ENCODE data around the gene PCDHGB2.

DNA sequence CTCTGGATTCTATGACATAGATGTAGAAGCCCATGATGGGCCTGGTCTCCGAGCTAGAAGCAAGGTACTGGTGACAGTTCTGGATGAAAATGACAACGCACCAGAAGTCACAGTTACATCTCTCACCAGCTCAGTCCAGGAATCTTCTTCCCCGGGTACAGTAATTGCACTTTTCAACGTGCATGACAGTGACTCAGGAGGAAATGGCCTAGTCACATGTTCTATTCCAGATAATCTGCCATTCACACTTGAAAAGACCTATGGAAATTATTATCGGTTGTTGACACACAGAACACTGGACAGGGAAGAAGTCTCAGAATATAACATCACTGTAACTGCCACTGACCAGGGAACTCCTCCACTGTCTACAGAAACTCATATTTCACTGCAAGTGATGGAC is 3.7 kb upstream of the PCDHGB2 start:
- TF ChIP-seq, protein P1, sequence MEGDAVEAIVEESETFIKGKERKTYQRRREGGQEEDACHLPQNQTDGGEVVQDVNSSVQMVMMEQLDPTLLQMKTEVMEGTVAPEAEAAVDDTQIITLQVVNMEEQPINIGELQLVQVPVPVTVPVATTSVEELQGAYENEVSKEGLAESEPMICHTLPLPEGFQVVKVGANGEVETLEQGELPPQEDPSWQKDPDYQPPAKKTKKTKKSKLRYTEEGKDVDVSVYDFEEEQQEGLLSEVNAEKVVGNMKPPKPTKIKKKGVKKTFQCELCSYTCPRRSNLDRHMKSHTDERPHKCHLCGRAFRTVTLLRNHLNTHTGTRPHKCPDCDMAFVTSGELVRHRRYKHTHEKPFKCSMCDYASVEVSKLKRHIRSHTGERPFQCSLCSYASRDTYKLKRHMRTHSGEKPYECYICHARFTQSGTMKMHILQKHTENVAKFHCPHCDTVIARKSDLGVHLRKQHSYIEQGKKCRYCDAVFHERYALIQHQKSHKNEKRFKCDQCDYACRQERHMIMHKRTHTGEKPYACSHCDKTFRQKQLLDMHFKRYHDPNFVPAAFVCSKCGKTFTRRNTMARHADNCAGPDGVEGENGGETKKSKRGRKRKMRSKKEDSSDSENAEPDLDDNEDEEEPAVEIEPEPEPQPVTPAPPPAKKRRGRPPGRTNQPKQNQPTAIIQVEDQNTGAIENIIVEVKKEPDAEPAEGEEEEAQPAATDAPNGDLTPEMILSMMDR (conservative IDR thresholded peaks at IDR 0.05; ENCODE audit: low read depth in 2 of 2): no peak
- TF ChIP-seq POLR2AphosphoS5 (IDR thresholded peaks at IDR 0.05; ENCODE audit: low read depth) (no peak), STAT1 (IDR thresholded peaks at IDR 0.05; ENCODE audit: unreplicated experiment) (no peak), JUNB (IDR thresholded peaks at IDR 0.05; ENCODE audit: unreplicated experiment) (no peak), EZH2phosphoT487 (IDR thresholded peaks at IDR 0.05; ENCODE audit: unreplicated experiment) (no peak), EZH2 (IDR thresholded peaks at IDR 0.05; ENCODE audit: low read depth, unreplicated experiment) (no peak), CREB1 (CRISPR knock-in tag; IDR thresholded peaks at IDR 0.05; ENCODE audit: low read depth) (no peak), ZNF331 (CRISPR knock-in tag; IDR thresholded peaks at IDR 0.05; ENCODE audit: low read depth) (no peak), ZNF114 (CRISPR knock-in tag; IDR thresholded peaks at IDR 0.05) (no peak), NANOG (IDR thresholded peaks at IDR 0.05; ENCODE audit: borderline replicate concordance) (no peak)
- TF ChIP-seq, protein P2, sequence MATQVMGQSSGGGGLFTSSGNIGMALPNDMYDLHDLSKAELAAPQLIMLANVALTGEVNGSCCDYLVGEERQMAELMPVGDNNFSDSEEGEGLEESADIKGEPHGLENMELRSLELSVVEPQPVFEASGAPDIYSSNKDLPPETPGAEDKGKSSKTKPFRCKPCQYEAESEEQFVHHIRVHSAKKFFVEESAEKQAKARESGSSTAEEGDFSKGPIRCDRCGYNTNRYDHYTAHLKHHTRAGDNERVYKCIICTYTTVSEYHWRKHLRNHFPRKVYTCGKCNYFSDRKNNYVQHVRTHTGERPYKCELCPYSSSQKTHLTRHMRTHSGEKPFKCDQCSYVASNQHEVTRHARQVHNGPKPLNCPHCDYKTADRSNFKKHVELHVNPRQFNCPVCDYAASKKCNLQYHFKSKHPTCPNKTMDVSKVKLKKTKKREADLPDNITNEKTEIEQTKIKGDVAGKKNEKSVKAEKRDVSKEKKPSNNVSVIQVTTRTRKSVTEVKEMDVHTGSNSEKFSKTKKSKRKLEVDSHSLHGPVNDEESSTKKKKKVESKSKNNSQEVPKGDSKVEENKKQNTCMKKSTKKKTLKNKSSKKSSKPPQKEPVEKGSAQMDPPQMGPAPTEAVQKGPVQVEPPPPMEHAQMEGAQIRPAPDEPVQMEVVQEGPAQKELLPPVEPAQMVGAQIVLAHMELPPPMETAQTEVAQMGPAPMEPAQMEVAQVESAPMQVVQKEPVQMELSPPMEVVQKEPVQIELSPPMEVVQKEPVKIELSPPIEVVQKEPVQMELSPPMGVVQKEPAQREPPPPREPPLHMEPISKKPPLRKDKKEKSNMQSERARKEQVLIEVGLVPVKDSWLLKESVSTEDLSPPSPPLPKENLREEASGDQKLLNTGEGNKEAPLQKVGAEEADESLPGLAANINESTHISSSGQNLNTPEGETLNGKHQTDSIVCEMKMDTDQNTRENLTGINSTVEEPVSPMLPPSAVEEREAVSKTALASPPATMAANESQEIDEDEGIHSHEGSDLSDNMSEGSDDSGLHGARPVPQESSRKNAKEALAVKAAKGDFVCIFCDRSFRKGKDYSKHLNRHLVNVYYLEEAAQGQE (IDR thresholded peaks at IDR 0.05; ENCODE audit: unreplicated experiment): no peak
- TF ChIP-seq, protein P3, sequence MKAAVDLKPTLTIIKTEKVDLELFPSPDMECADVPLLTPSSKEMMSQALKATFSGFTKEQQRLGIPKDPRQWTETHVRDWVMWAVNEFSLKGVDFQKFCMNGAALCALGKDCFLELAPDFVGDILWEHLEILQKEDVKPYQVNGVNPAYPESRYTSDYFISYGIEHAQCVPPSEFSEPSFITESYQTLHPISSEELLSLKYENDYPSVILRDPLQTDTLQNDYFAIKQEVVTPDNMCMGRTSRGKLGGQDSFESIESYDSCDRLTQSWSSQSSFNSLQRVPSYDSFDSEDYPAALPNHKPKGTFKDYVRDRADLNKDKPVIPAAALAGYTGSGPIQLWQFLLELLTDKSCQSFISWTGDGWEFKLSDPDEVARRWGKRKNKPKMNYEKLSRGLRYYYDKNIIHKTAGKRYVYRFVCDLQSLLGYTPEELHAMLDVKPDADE (IDR thresholded peaks at IDR 0.05): no peak
- TF ChIP-seq, protein P4, sequence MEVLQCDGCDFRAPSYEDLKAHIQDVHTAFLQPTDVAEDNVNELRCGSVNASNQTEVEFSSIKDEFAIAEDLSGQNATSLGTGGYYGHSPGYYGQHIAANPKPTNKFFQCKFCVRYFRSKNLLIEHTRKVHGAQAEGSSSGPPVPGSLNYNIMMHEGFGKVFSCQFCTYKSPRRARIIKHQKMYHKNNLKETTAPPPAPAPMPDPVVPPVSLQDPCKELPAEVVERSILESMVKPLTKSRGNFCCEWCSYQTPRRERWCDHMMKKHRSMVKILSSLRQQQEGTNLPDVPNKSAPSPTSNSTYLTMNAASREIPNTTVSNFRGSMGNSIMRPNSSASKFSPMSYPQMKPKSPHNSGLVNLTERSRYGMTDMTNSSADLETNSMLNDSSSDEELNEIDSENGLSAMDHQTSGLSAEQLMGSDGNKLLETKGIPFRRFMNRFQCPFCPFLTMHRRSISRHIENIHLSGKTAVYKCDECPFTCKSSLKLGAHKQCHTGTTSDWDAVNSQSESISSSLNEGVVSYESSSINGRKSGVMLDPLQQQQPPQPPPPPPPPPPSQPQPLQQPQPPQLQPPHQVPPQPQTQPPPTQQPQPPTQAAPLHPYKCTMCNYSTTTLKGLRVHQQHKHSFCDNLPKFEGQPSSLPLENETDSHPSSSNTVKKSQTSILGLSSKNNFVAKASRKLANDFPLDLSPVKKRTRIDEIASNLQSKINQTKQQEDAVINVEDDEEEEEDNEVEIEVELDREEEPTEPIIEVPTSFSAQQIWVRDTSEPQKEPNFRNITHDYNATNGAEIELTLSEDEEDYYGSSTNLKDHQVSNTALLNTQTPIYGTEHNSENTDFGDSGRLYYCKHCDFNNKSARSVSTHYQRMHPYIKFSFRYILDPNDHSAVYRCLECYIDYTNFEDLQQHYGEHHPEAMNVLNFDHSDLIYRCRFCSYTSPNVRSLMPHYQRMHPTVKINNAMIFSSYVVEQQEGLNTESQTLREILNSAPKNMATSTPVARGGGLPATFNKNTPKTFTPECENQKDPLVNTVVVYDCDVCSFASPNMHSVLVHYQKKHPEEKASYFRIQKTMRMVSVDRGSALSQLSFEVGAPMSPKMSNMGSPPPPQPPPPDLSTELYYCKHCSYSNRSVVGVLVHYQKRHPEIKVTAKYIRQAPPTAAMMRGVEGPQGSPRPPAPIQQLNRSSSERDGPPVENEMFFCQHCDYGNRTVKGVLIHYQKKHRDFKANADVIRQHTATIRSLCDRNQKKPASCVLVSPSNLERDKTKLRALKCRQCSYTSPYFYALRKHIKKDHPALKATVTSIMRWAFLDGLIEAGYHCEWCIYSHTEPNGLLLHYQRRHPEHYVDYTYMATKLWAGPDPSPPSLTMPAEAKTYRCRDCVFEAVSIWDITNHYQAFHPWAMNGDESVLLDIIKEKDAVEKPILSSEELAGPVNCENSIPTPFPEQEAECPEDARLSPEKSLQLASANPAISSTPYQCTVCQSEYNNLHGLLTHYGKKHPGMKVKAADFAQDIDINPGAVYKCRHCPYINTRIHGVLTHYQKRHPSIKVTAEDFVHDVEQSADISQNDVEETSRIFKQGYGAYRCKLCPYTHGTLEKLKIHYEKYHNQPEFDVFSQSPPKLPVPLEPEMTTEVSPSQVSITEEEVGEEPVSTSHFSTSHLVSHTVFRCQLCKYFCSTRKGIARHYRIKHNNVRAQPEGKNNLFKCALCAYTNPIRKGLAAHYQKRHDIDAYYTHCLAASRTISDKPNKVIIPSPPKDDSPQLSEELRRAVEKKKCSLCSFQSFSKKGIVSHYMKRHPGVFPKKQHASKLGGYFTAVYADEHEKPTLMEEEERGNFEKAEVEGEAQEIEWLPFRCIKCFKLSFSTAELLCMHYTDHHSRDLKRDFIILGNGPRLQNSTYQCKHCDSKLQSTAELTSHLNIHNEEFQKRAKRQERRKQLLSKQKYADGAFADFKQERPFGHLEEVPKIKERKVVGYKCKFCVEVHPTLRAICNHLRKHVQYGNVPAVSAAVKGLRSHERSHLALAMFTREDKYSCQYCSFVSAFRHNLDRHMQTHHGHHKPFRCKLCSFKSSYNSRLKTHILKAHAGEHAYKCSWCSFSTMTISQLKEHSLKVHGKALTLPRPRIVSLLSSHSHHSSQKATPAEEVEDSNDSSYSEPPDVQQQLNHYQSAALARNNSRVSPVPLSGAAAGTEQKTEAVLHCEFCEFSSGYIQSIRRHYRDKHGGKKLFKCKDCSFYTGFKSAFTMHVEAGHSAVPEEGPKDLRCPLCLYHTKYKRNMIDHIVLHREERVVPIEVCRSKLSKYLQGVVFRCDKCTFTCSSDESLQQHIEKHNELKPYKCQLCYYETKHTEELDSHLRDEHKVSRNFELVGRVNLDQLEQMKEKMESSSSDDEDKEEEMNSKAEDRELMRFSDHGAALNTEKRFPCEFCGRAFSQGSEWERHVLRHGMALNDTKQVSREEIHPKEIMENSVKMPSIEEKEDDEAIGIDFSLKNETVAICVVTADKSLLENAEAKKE (CRISPR knock-in tag; IDR thresholded peaks at IDR 0.05): no peak

Measured in GM23338 (cell line).